Lung (tissue), 12 donors: ENCODE measurements around the gene KLHL26. TPM values are rescaled to one million over a fixed set of nuclear protein-coding genes. Genes with fewer than 3 reads are reported as not detected.

Experiments used
- ATAC-seq: fragments of 200-7000 bp; cut with Tn5 transposase; one replicate; pipeline ENCODE4 v1.9.1; 2020; ENCODE audit warnings: moderate number of reproducible peaks; ENCODE audit not compliant: insufficient read depth, low FRiP score
- DNase-seq, 3 donors: peaks; one replicate each; pipeline ENCODE4 v3.0.0-alpha.2; 2013 to 2017
- H3K27ac ChIP-seq, 2 donors: one replicate each; pipeline ENCODE4 v1.5.1; 2013; ENCODE audit warnings: mild to moderate bottlenecking in 2 of 2, moderate library complexity in 2 of 2, control low read depth in 1 of 2, inconsistent platforms in 1 of 2, low read depth in 1 of 2, low read length in 1 of 2
- H3K27me3 ChIP-seq, 3 donors: one replicate each; pipeline ENCODE4 v1.5.1; 2013; ENCODE audit warnings: low read length in 2 of 3; ENCODE audit not compliant: control insufficient read depth in 3 of 3, insufficient read depth in 3 of 3
- H3K36me3 ChIP-seq, 4 donors: one replicate each; pipeline ENCODE4 v1.5.1; 2013; ENCODE audit warnings: low read length in 4 of 4, mild to moderate bottlenecking in 1 of 4, moderate library complexity in 1 of 4; ENCODE audit not compliant: control insufficient read depth in 4 of 4, insufficient read depth in 4 of 4
- H3K4me1 ChIP-seq, 5 donors: one replicate each; pipeline ENCODE4 v1.5.1; 2013; ENCODE audit warnings: low read length in 5 of 5, mild to moderate bottlenecking in 2 of 5, moderate library complexity in 1 of 5; ENCODE audit not compliant: control insufficient read depth in 5 of 5, insufficient read depth in 5 of 5
- H3K4me3 ChIP-seq: one replicate; pipeline ENCODE4 v1.5.1; 2013; ENCODE audit warnings: mild to moderate bottlenecking, control low read depth, moderate library complexity
- H3K9ac ChIP-seq, 2 donors: one replicate each; pipeline ENCODE4 v1.5.1; 2013; ENCODE audit warnings: low read length in 2 of 2, control low read depth in 1 of 2; ENCODE audit not compliant: insufficient read depth in 1 of 2
- H3K9me3 ChIP-seq, 4 donors: one replicate each; pipeline ENCODE4 v1.5.1; 2013; ENCODE audit warnings: low read length in 3 of 4, mild to moderate bottlenecking in 1 of 4, moderate library complexity in 1 of 4; ENCODE audit not compliant: control insufficient read depth in 4 of 4, insufficient read depth in 3 of 4
- WGBS, 2 donors: extraction: QIAGEN DNeasy Blood & Tissue Kit; methylation state at CpG; one replicate each; pipeline ENCODE4 v1.1.7; 2013; 5-methylcytosine and 5-hydroxymethylcytosine counted together
- polyA plus RNA-seq, 2 donors: library from polyadenylated mRNA; stranded (reverse); fragments of 200-250 nt; gene quantifications; one replicate each; pipeline ENCODE4 v1.2.1, GENCODE V29; 2013
- total RNA-seq, 2 donors: library from RNA; depleted of rRNA in 1 of 2; stranded (reverse); fragments of >200 nt in 1 of 2; gene quantifications; one replicate each; pipeline ENCODE4 v1.2.1, GENCODE V29; 2014 to 2021
- TF ChIP-seq, protein P1 (sequence below): IDR thresholded peaks from 2 replicates; pipeline ENCODE4 v1.5.1; 2012; ENCODE audit warnings: mild to moderate bottlenecking; ENCODE audit errors: control extremely low read depth, extremely low read depth
- donor health status: control.
- donor health status: control.
- donor health status: Bipolar disorder and iron deficiency.
- donor health status: healthy.
- donor health status: DM: yes; HTN: yes; CAD: no.

KLHL26 gene
- total and polyA plus RNA-seq, 4 donors, result 4.1 to 18.0 (median 8.4) TPM

DNA sequence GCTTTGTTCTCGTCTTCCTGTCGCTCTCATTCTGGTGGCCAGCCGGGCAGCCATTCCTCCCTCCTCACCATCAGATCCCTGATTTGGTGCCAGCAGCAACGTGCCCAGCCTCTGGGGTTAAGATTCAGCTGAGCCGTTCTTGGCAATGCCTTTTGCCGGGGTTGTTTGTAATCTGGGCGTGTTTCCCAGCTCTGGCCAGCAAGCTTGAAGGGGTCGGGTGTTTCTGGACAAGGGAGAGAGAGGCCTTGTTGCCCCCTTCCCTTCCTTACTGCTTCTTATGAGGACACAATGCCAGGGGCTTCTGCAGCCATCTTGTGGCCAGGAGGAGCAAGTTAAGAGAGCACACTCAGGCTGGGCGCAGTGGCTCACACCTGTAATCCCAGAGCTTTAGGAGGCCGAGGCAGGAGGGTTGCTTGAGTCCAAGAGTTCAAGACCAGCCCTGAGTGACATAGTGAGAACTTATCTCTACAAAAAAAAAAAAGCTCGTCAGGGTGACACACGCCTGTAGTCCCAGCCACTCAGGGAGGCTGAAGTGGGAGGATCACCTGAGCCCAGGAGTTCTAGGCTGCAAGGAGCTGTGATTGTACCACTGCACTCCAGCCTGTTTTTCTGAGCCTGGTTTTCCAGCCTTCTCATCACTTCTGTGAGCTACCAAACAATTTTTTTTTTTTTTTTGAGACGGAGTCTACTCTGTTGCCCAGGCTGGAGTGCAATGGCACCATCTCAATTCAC lies 35.9 kb downstream of the KLHL26 start:
- no peak overlapping the region for H3K9ac ChIP-seq
- H3K4me1 ChIP-seq, result peaks cover 0 to 14% (median 2%) of the 10 kb centered on the region in 5 donors
- TF ChIP-seq, protein P1, sequence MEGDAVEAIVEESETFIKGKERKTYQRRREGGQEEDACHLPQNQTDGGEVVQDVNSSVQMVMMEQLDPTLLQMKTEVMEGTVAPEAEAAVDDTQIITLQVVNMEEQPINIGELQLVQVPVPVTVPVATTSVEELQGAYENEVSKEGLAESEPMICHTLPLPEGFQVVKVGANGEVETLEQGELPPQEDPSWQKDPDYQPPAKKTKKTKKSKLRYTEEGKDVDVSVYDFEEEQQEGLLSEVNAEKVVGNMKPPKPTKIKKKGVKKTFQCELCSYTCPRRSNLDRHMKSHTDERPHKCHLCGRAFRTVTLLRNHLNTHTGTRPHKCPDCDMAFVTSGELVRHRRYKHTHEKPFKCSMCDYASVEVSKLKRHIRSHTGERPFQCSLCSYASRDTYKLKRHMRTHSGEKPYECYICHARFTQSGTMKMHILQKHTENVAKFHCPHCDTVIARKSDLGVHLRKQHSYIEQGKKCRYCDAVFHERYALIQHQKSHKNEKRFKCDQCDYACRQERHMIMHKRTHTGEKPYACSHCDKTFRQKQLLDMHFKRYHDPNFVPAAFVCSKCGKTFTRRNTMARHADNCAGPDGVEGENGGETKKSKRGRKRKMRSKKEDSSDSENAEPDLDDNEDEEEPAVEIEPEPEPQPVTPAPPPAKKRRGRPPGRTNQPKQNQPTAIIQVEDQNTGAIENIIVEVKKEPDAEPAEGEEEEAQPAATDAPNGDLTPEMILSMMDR, result no peak
- H3K4me3 ChIP-seq, result no peak overlapping the region
- no peaks in the 10 kb centered on the region for H3K27me3 ChIP-seq
- H3K36me3 ChIP-seq, result peaks cover 0 to 29% (median 0%) of the 10 kb centered on the region in 4 donors
- H3K27ac ChIP-seq, result peak overlapping the region in 1 of 2 donors; percentile 7
- ATAC-seq, result no peak
- 63 to 82% methylated on average over 13 of the region's 13 CpGs for WGBS, 2 donors
- peak; percentile 52 to 65 (median 58) for DNase-seq
- peaks cover 0 to 6% (median 0%) of the 10 kb centered on the region in 4 donors for H3K9me3 ChIP-seq

DNA sequence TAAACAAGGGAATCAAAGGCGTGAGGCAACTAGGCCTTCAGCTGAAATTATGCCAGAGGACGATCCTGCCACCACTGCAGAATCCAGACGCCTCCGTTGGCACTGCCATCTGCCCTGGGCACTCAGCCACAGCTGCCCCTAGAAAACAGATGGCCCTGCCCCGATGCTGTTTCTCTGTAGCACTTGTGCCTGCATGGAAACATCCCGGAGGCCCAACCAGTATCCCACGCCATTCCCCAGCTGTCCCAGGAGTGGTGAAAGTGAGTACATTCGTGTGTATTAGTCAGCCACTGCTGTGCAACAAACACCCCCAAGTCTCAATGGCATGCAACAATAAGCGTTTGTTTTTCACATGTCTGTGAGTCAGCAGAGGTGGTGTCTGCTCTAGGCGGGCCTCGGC lies 37.8 kb downstream of the KLHL26 start:
- Histone ChIP-seq H3K9me3 (no peaks in the 10 kb centered on the region), H3K9ac (no peak overlapping the region), H3K4me3 (no peak overlapping the region), H3K4me1 (peaks cover 0 to 20% (median 2%) of the 10 kb centered on the region in 5 donors), H3K27ac (no peak overlapping the region), H3K27me3 (no peaks in the 10 kb centered on the region), H3K36me3 (peaks cover 0 to 11% (median 0%) of the 10 kb centered on the region in 4 donors)
- ATAC-seq, result no peak
- 77 to 82% methylated on average over 11 of the region's 11 CpGs for WGBS, 2 donors
- DNase-seq, result no peak
- TF ChIP-seq, protein P1, result no peak

DNA sequence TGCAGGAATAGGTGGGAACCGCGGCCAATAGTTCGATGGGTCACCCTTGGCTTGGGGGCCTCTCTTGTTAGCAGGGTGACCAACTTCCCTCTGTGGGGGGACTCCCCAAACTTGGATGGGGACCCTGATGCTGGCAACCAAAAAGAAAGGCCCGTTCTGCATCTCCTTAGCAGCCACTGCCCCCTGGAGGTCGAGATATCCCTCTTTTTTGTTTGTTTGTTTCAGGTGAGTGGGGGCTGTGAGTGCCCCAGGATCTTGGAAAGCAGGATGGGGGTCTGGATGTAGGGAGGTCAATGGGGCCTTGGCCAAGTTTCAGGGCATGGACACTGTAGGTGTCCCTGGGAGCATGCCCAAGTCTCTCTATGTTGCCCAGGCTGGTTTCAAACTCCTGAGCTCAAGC lies 39.0 kb downstream of the KLHL26 start:
- no peak for DNase-seq
- no peaks in the 10 kb centered on the region for H3K9me3 ChIP-seq
- no peak overlapping the region for H3K9ac ChIP-seq
- peaks cover 0 to 7% (median 0%) of the 10 kb centered on the region in 4 donors for H3K36me3 ChIP-seq
- H3K27ac ChIP-seq, result no peak overlapping the region
- no peak overlapping the region for H3K4me3 ChIP-seq
- TF ChIP-seq, protein P1, result no peak
- ATAC-seq, result no peak
- H3K4me1 ChIP-seq, result peaks cover 0 to 20% (median 2%) of the 10 kb centered on the region in 5 donors
- no peaks in the 10 kb centered on the region for H3K27me3 ChIP-seq
- WGBS, 2 donors, result 44 to 52% methylated on average over 5 of the region's 5 CpGs
